HG03520 (cell line): ENCODE results near the gene DOCK10.

Experiments
- ATAC-seq: cut with Tn5 transposase; IDR thresholded peaks from one replicate; pipeline ENCODE4 v1.9.1; 2021; ENCODE audit warnings: mild to moderate bottlenecking, moderate library complexity; ENCODE audit not compliant: unreplicated experiment

Gene DOCK10

DNA sequence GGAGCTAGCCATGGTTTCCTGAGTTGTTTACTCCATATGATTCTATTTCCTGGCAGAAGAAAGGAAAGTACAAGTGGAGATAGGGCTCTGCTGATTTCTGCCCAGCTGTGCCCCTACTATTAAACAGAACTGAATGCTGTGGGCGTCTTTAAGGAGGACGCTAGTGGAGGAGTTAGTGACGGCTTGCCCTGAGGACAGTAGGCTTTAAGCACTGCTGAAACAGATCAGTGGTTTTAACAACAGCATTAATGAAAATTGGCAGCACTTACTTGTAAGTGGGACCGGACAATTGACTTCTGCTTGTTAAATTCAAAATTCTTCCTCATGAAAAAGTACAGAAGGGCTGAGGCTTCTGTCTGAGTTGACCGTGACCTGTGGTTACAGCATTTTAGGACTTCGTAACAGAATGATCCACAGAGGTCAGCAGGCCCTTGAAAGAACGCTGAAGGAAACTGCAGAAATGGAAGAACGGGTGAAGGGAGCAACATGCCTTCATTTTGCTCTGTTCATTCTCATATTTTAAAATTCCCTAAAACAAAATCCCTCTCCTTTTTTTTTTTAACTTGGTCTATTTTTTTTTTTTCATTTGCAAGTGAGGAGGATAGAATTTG, 245.5 kb downstream of the DOCK10 start:
- no peak for ATAC-seq

DNA sequence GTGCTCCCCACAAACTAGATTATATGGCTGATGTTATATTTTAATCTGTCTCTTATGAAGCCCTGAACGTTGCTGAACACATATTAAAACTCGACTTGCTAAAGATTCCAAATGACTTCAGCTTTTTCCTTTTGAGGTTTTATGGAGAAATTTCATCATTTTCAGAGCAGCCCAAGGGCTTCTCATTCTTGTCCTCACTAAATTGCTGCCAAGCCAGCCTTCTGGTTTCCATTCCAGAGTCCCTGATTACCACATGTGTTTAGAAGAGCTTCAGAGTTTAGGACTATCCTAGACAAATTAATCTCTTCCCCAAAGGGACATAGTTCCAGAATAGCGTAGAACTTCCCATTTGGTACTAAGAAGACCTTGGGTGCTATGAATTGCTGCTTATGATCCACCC, 248.3 kb downstream of the DOCK10 start:
- ATAC-seq, result no peak

- ATAC-seq, result no peak
Measured at GRCh38 chr2:224786848-224787247, 255.4 kb downstream of the DOCK10 start.

DNA sequence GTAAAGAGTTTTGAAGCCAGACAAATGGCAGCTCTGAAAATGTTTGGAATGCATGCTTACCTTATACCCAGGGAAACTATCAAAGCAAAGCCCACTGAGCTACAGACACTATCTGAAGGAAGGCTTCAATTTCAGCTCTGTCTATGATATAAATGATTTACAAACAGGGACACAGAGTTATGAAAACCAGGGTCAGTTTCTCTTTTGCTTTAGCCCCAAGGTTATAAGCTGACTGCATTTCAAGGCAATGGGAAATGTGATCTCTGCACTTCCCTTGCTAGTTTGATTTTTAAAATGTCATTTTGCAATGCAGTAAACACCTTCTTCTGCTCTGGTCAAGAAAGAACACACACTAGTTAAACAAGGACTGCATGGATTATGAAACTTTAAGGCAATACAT, 260.9 kb downstream of the DOCK10 start:
- ATAC-seq, result no peak

GRCh38 chr2:224780823-224781222, 261.4 kb downstream of the DOCK10 start:
- ATAC-seq, result no peak

DNA sequence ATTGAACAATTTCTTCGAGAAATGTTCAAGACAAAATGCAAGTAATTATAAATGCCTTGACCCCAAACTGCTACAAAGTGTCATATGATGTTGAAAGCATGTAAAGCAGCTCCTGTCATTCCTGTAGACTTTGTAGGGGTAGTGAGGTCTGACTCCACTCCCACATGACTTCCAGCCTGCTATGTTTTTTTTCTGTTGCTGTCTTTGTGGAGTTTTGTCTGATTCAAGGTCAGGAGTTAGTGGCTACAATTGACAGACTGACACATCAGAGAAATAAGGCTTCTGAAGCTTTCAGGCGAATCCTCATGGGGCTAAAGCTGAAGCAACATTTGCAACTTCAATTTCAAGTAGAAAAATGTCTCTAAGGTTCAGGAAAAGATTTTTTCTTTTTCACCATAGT, 262.2 kb downstream of the DOCK10 start:
- ATAC-seq, result no peak

GRCh38 chr2:224778474-224778877, 263.8 kb downstream of the DOCK10 start:
- ATAC-seq, result no peak

DNA sequence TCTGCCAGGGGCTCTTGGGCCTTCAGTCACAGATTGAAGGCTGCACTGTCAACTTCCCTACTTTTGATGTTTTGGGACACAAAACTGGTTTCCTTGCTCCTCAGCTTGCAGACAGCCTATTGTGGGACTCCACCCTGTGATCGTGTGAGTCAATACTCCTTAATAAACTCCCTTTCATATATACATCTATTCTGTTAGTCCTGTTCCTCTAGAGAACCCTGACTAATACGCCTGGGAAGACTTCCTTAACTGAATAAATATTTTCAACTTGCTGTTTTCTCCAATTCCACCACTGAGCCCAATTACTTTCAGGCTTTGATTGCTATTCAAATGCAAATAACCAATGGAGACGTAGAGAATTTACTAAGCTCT, 264.7 kb downstream of the DOCK10 start:
- ATAC-seq, result no peak

DNA sequence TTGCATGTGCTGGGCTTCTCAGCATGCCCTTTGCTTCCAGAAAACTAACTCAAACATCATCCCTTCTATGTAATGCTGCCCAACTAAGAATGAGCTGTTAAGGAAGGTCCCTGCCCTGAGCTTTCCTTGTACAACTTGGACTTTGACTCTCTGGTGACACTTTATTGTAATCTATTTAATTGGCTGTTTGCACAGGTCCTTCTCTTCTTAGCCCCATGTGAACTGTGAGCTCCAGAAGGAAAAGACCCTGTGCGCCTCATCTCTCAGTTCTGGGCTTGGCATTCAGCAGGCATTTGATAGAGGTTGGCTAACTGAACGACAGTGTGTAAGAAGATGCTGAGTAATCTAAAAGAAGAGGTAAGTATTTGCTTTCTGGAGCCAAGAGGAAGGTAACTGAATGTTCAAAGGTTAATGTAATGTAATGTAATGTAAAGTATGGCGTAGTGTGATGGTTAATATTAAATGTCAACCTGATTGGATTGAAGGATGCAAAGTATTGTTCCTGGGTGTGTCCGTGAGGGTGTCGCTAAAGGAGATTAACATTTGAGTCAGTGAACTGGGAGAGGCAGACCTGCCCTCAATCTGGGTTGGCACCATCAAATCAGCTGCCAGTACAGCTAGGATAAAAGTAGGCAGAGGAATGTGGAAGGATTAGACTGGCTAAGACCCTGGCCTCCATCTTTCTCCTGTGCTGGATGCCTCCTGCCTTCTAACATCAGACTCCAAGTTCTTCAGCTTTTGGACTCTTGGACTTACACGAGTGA, 265.3 kb downstream of the DOCK10 start:
- ATAC-seq, result no peak

GRCh38 chr2:224775647-224776046, 266.6 kb downstream of the DOCK10 start:
- ATAC-seq, result no peak

DNA sequence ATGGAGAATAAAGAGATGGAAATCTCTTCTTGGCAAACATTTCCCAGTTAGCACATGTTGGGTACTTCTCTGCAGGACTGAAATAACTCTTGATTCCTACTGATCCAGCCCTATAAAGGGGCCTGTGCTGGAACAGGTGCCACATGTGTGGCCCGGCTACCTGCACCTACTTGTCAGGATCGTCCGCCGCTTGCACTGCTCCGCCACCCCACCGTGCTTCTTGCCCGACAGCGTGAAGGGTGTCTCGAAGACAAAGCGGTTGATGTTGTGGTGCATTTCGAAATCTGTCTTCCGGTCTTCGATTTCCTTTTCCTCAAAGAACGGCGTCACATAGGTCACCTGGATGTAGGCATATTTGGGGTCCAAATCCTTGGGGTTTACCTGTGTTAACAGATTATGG, 267.5 kb downstream of the DOCK10 start:
- ATAC-seq, result no peak

DNA sequence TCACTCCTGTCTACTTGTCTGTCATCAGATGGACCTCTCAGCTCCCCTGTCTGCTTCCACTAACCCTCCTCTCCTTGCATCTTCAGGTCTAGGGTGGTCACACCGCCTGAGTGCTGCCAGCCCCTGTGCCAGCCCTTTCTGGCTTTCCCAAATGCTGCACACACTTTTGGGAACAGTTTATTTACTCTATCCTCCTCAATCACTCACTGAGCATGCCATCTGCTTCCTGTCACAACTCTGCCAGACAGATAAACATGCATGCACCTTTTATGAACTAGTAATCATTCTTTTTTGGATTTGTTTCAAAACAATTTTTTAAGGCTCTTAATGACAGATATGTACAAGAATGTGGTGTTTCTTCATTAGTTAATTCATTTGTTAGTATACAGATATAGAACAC, 269.8 kb downstream of the DOCK10 start:
- ATAC-seq, result no peak

DNA sequence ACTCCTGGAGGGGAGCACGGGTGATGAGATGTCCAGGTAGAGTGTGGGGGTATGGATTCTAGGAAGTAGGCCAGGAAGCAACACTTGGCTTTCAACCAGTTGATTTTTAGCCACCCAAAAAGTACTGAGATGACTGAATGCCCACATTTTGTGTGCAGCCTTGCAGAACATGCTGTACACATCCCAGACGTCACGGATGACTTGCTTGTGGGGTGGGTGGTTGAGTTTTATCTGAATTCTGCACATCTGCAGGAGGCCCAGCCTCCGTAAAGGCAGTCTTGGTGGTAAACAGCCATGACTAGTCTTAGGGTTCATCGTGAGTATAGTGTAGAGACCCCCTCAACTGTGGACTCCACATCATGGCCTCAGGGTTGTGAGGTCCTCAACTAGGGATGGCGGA, 272.8 kb downstream of the DOCK10 start:
- ATAC-seq, result no peak

- ATAC-seq, result peak; percentile 66
Measured at GRCh38 chr2:224764565-224765236, 277.6 kb downstream of the DOCK10 start.

DNA sequence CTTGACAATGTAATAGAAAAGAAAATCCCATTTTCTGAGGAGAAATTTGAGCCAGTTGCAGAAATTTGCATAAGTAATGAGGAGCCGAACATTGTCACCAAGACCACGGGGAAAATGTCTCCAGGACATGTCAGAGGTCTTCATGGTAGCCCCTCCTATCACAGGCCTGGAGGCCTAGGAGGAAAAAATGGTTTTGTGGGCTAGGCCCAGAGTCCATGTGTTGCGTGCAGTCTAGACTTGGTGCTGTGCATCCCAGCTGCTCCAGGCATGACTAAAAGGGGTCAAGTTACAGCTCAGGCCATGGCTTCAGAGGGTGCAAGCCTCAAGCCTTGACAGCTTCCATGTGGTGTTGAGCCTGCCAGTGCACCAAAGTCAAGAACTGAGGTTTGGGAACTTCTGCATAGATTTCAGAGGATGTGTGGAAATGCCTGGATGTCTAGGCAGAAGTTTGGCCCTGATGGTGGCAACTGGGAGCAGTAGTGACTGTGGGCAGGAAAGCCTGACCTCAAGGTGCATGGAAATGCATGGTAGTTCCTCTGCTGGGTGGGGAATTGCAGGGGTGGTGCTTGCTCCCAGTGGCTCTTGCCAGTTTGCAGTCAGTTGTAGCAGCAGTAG, 284.2 kb downstream of the DOCK10 start:
- ATAC-seq, result no peak

DNA sequence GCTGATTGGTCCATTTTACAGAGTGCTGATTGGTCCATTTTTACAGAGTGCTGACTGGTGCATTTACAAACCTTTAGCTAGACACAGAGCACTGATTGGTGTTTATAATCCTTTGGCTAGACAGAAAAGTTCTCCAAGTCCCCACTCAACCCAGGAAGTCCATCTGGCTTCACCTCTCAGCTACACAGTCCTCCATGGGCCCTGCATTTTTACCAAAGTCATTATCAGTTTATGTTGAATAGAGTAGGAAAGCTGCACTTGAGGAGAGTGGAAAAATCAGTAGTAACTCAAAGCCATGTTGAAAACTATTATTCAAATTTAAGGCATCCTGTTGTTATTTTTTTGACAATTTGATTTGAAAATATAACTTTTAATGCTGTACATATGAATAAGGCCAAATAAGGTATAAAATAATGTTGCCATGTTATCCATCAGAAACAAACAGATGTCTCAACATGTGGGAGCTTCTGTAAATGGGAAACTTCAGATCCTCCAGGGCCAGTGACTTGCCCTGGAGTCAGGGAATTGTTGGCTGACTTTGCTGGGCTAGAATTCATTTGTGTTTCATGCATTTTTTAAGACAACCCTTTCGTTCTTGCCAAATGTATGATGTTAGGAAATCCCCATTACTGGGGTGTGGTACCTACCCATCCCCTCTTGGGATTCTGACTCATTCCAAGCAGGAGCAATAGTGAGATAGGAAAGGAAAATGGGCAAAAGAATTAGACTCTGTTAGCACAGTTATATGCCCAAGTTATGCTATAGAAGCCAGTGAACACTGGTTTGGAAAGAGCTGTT, 288.3 kb downstream of the DOCK10 start:
- no peak for ATAC-seq

GRCh38 chr2:224751996-224752698, 290.1 kb downstream of the DOCK10 start:
- peak; percentile 49 for ATAC-seq

GRCh38 chr2:224749136-224749535, 293.1 kb downstream of the DOCK10 start:
- ATAC-seq, result no peak

GRCh38 chr2:224747765-224748164, 294.5 kb downstream of the DOCK10 start:
- no peak for ATAC-seq

GRCh38 chr2:224736227-224736626, 306.0 kb downstream of the DOCK10 start:
- no peak for ATAC-seq
